ENCODE results near the gene RPS19. TPM values are rescaled to one million over a fixed set of nuclear protein-coding genes. Genes with fewer than 3 reads are reported as not detected.

The RPS19 gene
- total and polyA plus RNA-seq, 10 donors, result 744 to 8,491 (median 1,984) TPM

DNA sequence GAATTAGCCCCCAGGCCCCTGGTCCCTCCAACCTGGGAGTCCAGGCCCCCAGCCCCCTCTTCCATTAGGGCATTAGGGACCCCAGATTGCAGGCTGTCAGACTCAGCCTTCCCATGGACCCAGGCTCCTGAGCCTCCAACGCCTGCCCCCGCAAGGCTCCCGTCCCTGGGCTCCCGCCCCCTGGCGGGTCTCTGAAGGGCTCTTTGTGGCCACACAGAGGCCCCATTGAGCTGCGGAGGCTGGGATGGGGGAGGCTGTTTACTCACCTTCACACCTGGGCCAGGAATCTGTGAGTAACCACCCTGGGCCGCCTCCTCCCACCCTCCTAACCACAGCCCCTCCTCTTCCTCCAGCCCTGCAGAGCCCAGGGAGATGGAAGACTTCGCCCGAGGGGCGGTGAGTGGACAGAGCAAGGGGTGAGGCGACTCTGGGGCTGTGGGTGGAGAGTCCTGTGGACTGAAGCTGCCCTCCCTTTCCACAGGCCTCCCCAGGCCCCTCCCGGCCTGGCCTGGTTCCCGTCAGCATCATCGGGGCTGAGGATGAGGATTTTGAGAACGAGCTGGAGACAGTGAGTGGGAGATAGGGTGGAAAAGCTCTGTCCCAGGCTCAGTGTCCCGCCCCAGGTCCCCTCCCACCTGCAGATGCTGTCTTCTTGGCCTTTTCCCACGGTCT is 27.8 kb downstream of the RPS19 start:
- TF ChIP-seq, protein P1, sequence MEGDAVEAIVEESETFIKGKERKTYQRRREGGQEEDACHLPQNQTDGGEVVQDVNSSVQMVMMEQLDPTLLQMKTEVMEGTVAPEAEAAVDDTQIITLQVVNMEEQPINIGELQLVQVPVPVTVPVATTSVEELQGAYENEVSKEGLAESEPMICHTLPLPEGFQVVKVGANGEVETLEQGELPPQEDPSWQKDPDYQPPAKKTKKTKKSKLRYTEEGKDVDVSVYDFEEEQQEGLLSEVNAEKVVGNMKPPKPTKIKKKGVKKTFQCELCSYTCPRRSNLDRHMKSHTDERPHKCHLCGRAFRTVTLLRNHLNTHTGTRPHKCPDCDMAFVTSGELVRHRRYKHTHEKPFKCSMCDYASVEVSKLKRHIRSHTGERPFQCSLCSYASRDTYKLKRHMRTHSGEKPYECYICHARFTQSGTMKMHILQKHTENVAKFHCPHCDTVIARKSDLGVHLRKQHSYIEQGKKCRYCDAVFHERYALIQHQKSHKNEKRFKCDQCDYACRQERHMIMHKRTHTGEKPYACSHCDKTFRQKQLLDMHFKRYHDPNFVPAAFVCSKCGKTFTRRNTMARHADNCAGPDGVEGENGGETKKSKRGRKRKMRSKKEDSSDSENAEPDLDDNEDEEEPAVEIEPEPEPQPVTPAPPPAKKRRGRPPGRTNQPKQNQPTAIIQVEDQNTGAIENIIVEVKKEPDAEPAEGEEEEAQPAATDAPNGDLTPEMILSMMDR (IDR thresholded peaks at IDR 0.05 in 8 of 11, conservative IDR thresholded peaks at IDR 0.05 in 3 of 11), result peak in 7 of 11 experiments; percentile 22 to 56 (median 44)
- TF ChIP-seq POLR2A (IDR thresholded peaks at IDR 0.05) (no peak), POLR2AphosphoS5 (IDR thresholded peaks at IDR 0.05) (peak; percentile 31 to 86 (median 66))
- Histone ChIP-seq H3K27ac (peak overlapping the region; percentile 77 to 99 (median 94)), H3K9me3 (no peaks in the 10 kb centered on the region), H3K4me1 (peaks cover 22 to 95% (median 79%) of the 10 kb centered on the region in 6 donors), H3K27me3 (replicated peaks in 1 of 7) (no peaks in the 10 kb centered on the region), H3K36me3 (peaks cover 0 to 70% (median 36%) of the 10 kb centered on the region in 6 donors), H3K4me3 (peak overlapping the region; percentile 31 to 99 (median 70))
- 23 to 44% (median 31%) methylated on average over 11 to 17 of the region's 17 CpGs for WGBS, 5 donors
- intact Hi-C loops (cut with DNase I; ENCODE audit: low total_unique reads), result no loop called here
- peak; percentile 93 for DNase-seq

DNA sequence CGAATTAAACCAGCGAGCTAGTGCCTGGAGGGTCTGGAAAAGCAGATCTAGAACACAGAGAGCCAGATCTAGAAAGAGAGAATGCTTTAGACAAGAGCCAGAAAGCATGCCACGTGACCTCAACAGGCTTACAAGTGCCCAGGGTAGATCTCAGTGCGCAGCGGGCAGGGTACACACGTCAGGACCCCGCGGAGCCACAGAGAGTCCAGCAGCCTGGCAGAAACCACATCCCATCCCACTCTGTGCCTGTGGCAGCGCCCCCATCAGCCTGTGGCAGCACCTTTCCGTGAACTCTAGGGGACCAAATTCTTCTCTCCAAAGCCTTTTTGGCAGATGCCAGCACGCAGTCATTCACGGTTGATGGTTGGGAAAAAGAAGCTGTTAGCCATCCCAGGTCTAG is 28.9 kb downstream of the RPS19 start:
- H3K36me3 ChIP-seq, result peaks cover 0 to 78% (median 38%) of the 10 kb centered on the region in 6 donors
- TF ChIP-seq, protein P1 (IDR thresholded peaks at IDR 0.05 in 8 of 11, conservative IDR thresholded peaks at IDR 0.05 in 3 of 11), result no peak
- TF ChIP-seq POLR2AphosphoS5 (IDR thresholded peaks at IDR 0.05) (peak; percentile 36 to 75 (median 51)), POLR2A (IDR thresholded peaks at IDR 0.05) (no peak)
- H3K4me1 ChIP-seq, result peaks cover 22 to 93% (median 80%) of the 10 kb centered on the region in 6 donors
- 79 to 89% (median 84%) methylated on average over 8 to 12 of the region's 12 CpGs for WGBS, 5 donors
- no peaks in the 10 kb centered on the region for H3K9me3 ChIP-seq
- H3K27ac ChIP-seq, result peak overlapping the region in 7 of 8 donors; percentile 77 to 99 (median 98)
- H3K27me3 ChIP-seq (replicated peaks in 1 of 7), result no peaks in the 10 kb centered on the region
- intact Hi-C loops (cut with DNase I; ENCODE audit: low total_unique reads), result no loop called here
- no peak for DNase-seq
- peak overlapping the region in 4 of 8 donors; percentile 51 to 99 (median 94) for H3K4me3 ChIP-seq

GRCh38 chr19:41889896-41890295 is 29.8 kb downstream of the RPS19 start:
- 76 to 91% (median 89%) methylated on average over 8 of the region's 8 CpGs for WGBS, 5 donors

DNA sequence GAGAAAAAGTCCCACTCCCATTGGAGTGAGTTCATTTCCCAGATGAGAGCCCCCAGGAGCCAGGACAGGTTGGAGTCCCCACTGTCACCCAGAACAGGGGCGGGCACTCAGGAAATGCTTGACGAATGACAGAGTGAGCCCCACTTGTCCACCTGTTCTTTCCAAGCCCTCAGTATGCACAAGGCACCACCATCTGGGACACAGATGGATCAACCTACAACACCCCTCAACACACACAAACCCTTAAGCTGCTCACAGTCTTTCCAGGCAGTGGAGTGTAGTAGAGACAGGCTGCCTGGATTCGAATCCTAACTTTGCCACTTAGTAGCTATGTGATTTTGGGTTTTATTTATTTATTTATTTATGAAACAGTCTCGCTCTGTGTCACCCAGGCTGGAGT is 30.9 kb downstream of the RPS19 start:
- H3K9me3 ChIP-seq, result no peaks in the 10 kb centered on the region
- H3K4me3 ChIP-seq, result no peak overlapping the region
- intact Hi-C loops (cut with DNase I; ENCODE audit: low total_unique reads), result no loop called here
- no peak for DNase-seq
- H3K36me3 ChIP-seq, result peaks cover 4 to 86% (median 56%) of the 10 kb centered on the region in 6 donors
- no peak for TF ChIP-seq POLR2AphosphoS5 (IDR thresholded peaks at IDR 0.05)
- TF ChIP-seq, protein P1 (IDR thresholded peaks at IDR 0.05 in 8 of 11, conservative IDR thresholded peaks at IDR 0.05 in 3 of 11), result no peak
- TF ChIP-seq POLR2A (IDR thresholded peaks at IDR 0.05), result no peak
- peak overlapping the region in 1 of 8 donors; percentile 16 for H3K27ac ChIP-seq
- peaks cover 8 to 95% (median 65%) of the 10 kb centered on the region in 6 donors for H3K4me1 ChIP-seq
- WGBS, 5 donors, result 90 to 98% (median 92%) methylated on average over 4 of the region's 4 CpGs
- no peaks in the 10 kb centered on the region for H3K27me3 ChIP-seq (replicated peaks in 1 of 7)

More at GRCh38 chr19:41889896-41890295, 29.8 kb downstream of the RPS19 start:
- H3K27ac ChIP-seq, result peak overlapping the region in 4 of 8 donors; percentile 89 to 99 (median 98)
- H3K4me1 ChIP-seq, result peaks cover 17 to 95% (median 75%) of the 10 kb centered on the region in 6 donors
- H3K27me3 ChIP-seq (replicated peaks in 1 of 7), result no peaks in the 10 kb centered on the region
- intact Hi-C loops (cut with DNase I; ENCODE audit: low total_unique reads), result no loop called here
- peak in 1 of 3 donors; percentile 3 for TF ChIP-seq POLR2AphosphoS5 (IDR thresholded peaks at IDR 0.05)
- TF ChIP-seq, protein P1 (IDR thresholded peaks at IDR 0.05 in 8 of 11, conservative IDR thresholded peaks at IDR 0.05 in 3 of 11), result no peak
- H3K36me3 ChIP-seq, result peaks cover 0 to 86% (median 45%) of the 10 kb centered on the region in 6 donors
- no peaks in the 10 kb centered on the region for H3K9me3 ChIP-seq
- H3K4me3 ChIP-seq, result no peak overlapping the region
- no peak for DNase-seq

Measured in spleen (tissue), 11 donors.